Measurements from ENCODE around the gene RHOJ. TPM values are rescaled to one million over a fixed set of nuclear protein-coding genes. Genes with fewer than 3 reads are reported as not detected.
A peak's percentile ranks its signal among the peaks of the same experiment; 100 is the strongest.

The RHOJ gene
- total RNA-seq (2016; rRNA removed; fragmentation: Illumina TruSeq; extraction: Trizol) (0.22 and 0.49 TPM in 2 replicates), polyA plus RNA-seq (2011; rRNA removed) (1.3 and 1.4 TPM in 2 replicates), polyA minus RNA-seq (2011; rRNA and poly(A)+ RNA removed; ENCODE audit: low replicate concordance) (3.5 TPM in 1 of 2 replicates, not detected in the other), Bru-seq, nascent RNA (percentile 41 among the genes with signal in this experiment), BruChase-seq, experiment 1, labeled RNA remaining after a 6-hour chase (percentile 43 among the genes with signal in this experiment), BruChase-seq, experiment 2, labeled RNA remaining after a 2-hour chase (percentile 42 among the genes with signal in this experiment)
- total RNA-seq (2016; cell fraction: cytosol; rRNA removed; fragmentation: Illumina TruSeq; extraction: Trizol; ENCODE audit: low read depth), result not detected in 2 replicates
- 0.22 and 0.43 TPM in 2 replicates for total RNA-seq (2016; cell fraction: insoluble cytoplasmic fraction; rRNA removed; fragmentation: Illumina TruSeq; extraction: Trizol)
- 0.28 and 0.71 TPM in 2 replicates for total RNA-seq (2016; cell fraction: membrane; rRNA removed; fragmentation: Illumina TruSeq; extraction: Trizol)
- 1.0 and 1.2 TPM in 2 replicates for total RNA-seq (2016; cell fraction: nucleus; rRNA removed; fragmentation: Illumina TruSeq; extraction: Trizol)
- 0.99 and 1.4 TPM in 2 replicates for polyA plus RNA-seq (2011; cell fraction: cytosol; rRNA removed)
- 1.9 and 2.4 TPM in 2 replicates for polyA plus RNA-seq (2011; cell fraction: nucleus; rRNA removed)
- 0.11 and 0.33 TPM in 2 replicates for polyA plus RNA-seq (2012)
- 0.18 and 0.65 TPM in 2 replicates for polyA plus RNA-seq (2016; cell fraction: cytosol; fragmentation: Illumina TruSeq; extraction: Trizol; ENCODE audit: low read depth)
- 1.3 and 2.2 TPM in 2 replicates for polyA plus RNA-seq (2016; cell fraction: insoluble cytoplasmic fraction; fragmentation: Illumina TruSeq; extraction: Trizol; ENCODE audit: low read depth)
- 0.80 and 1.1 TPM in 2 replicates for polyA plus RNA-seq (2016; cell fraction: membrane; fragmentation: Illumina TruSeq; extraction: Trizol; ENCODE audit: low read depth)
- polyA plus RNA-seq (2016; cell fraction: nucleus; fragmentation: Illumina TruSeq; extraction: Trizol; ENCODE audit: insufficient read depth, low read depth), result 2.5 and 3.3 TPM in 2 replicates
- polyA minus RNA-seq (2011; cell fraction: cytosol; rRNA and poly(A)+ RNA removed), result 0.40 TPM in 1 of 2 replicates, not detected in the other
- polyA minus RNA-seq (2011; cell fraction: nucleus; rRNA and poly(A)+ RNA removed), result 4.4 and 11.3 TPM in 2 replicates
- long read RNA-seq, experiment 1, result 0 reads
- long read RNA-seq, experiment 2, partial matches to known transcripts, result 0 of 4 reads
- long read RNA-seq, experiment 2, other reads (novel, unspliced or antisense), result 4 of 4 reads

DNA sequence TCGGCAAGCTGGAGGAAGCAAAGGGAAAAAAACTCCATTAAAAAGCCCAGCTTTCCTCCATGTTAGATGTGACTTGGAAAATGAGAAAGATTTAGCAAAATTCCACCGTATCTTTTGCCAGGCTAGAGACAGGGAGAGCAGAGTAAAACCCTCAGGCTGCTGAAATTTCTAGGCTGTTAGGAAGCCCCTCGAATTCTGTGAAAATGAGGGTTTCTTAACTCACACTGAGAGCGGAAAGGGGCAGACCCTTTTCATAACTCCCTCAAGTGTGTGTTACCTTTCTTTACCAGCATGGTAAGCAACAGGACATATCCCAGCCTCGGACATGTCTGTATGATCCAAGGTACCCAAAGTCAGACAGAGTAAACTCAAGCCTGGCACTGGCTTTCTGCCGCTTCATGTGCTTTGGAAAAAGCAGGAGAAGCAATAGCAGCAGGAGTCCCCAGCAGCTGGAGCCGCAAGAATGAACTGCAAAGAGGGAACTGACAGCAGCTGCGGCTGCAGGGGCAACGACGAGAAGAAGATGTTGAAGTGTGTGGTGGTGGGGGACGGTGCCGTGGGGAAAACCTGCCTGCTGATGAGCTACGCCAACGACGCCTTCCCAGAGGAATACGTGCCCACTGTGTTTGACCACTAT lies at the start of gene RHOJ:
Gene RHOJ, plus strand, starts transcription at position 37 of the 637 bp plus-strand sequence. Its CDS starts 427 bp downstream, at position 464.
- Histone ChIP-seq H3K9me3 (ENCODE audit: low read length) (no peaks in the 10 kb centered on the region), H3K27me3 (ENCODE audit: control insufficient read depth in 1 of 2, insufficient read depth in 2 of 2, low read length in 2 of 2) (no peaks in the 10 kb centered on the region; a peak in 1 of 5 replicates), H3K27ac (ENCODE audit: extremely low read length, insufficient read depth, low read length) (peak within 1 kb of the TSS; percentile 6), H3K4me2 (ENCODE audit: low read depth, low read length) (peak within 1 kb of the TSS; percentile 71), H3K79me2 (ENCODE audit: insufficient read depth, low read length) (no peaks in the 10 kb centered on the region), H3K4me3 (replicated peaks in 1 of 3; ENCODE audit: insufficient read depth in 1 of 3, low read depth in 2 of 3, low read length in 3 of 3) (peak within 1 kb of the TSS; percentile 36 to 51 (median 46); a peak in 5 of 6 replicates), H2AFZ (ENCODE audit: low read length) (peak within 1 kb of the TSS; percentile 93), H3K36me3 (replicated peaks in 1 of 2; ENCODE audit: control insufficient read depth in 1 of 2, insufficient read depth in 2 of 2, low read length in 2 of 2) (no peaks in the 10 kb centered on the region), H3K9ac (ENCODE audit: insufficient read depth, low read depth, low read length) (peak within 1 kb of the TSS; percentile 43), H4K20me1 (ENCODE audit: insufficient read depth, low read length) (no peaks in the 10 kb centered on the region), H3K4me1 (ENCODE audit: insufficient read depth, low read length) (peaks cover 18% of the 10 kb centered on the region)
- ChIA-PET CTCF (ENCODE audit: low intra/inter-chr PET ratio, low total read pairs) (no interaction called here), POLR2A (no interaction called here)
- ATAC-seq, result peak; percentile 50
- no peak for DNase-seq (ENCODE audit: low spot score)
- BruUV-seq (replicated peaks), result TSS peak; percentile 92
- 71% methylated on average over 16 of the region's 16 CpGs for WGBS (ENCODE audit: low lambda C conversion rate)
- in situ Hi-C loops (cut with HindIII; ENCODE audit: extremely low pct_ligation_motif_present, low pct_unique_long_range_greater_than_20kb), result no loop called here
- FAIRE-seq, result no peak
- intact Hi-C loops (cut with micrococcal nuclease; ENCODE audit: unreplicated experiment), result no loop called here
- TF ChIP-seq MED1 (CRISPR knock-in tag; IDR thresholded peaks at IDR 0.05), result 0 out of 2 replicates have a peak, but pooled peaks have one; percentile 7
- TF ChIP-seq ZNF563 (CRISPR knock-in tag; IDR thresholded peaks at IDR 0.05), result no peak
- no peak for TF ChIP-seq ZNF10 (CRISPR knock-in tag; IDR thresholded peaks at IDR 0.05; ENCODE audit: borderline replicate concordance, low read depth)
- TF ChIP-seq SIX1 (CRISPR knock-in tag; IDR thresholded peaks at IDR 0.05; ENCODE audit: borderline replicate concordance), result no peak
- no peak for TF ChIP-seq KAT8 (CRISPR knock-in tag; IDR thresholded peaks at IDR 0.05)
- TF ChIP-seq, protein P1, sequence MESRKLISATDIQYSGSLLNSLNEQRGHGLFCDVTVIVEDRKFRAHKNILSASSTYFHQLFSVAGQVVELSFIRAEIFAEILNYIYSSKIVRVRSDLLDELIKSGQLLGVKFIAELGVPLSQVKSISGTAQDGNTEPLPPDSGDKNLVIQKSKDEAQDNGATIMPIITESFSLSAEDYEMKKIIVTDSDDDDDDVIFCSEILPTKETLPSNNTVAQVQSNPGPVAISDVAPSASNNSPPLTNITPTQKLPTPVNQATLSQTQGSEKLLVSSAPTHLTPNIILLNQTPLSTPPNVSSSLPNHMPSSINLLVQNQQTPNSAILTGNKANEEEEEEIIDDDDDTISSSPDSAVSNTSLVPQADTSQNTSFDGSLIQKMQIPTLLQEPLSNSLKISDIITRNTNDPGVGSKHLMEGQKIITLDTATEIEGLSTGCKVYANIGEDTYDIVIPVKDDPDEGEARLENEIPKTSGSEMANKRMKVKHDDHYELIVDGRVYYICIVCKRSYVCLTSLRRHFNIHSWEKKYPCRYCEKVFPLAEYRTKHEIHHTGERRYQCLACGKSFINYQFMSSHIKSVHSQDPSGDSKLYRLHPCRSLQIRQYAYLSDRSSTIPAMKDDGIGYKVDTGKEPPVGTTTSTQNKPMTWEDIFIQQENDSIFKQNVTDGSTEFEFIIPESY (CRISPR knock-in tag; IDR thresholded peaks at IDR 0.05), result no peak
- 0 out of 2 replicates have a peak, but pooled peaks have one; percentile 1 for TF ChIP-seq GABPB1 (CRISPR knock-in tag; IDR thresholded peaks at IDR 0.05)
- TF ChIP-seq, protein P2, sequence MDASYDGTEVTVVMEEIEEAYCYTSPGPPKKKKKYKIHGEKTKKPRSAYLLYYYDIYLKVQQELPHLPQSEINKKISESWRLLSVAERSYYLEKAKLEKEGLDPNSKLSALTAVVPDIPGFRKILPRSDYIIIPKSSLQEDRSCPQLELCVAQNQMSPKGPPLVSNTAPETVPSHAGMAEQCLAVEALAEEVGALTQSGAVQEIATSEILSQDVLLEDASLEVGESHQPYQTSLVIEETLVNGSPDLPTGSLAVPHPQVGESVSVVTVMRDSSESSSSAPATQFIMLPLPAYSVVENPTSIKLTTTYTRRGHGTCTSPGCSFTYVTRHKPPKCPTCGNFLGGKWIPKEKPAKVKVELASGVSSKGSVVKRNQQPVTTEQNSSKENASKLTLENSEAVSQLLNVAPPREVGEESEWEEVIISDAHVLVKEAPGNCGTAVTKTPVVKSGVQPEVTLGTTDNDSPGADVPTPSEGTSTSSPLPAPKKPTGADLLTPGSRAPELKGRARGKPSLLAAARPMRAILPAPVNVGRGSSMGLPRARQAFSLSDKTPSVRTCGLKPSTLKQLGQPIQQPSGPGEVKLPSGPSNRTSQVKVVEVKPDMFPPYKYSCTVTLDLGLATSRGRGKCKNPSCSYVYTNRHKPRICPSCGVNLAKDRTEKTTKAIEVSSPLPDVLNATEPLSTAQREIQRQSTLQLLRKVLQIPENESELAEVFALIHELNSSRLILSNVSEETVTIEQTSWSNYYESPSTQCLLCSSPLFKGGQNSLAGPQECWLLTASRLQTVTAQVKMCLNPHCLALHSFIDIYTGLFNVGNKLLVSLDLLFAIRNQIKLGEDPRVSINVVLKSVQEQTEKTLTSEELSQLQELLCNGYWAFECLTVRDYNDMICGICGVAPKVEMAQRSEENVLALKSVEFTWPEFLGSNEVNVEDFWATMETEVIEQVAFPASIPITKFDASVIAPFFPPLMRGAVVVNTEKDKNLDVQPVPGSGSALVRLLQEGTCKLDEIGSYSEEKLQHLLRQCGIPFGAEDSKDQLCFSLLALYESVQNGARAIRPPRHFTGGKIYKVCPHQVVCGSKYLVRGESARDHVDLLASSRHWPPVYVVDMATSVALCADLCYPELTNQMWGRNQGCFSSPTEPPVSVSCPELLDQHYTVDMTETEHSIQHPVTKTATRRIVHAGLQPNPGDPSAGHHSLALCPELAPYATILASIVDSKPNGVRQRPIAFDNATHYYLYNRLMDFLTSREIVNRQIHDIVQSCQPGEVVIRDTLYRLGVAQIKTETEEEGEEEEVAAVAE (CRISPR knock-in tag; IDR thresholded peaks at IDR 0.05; ENCODE audit: borderline replicate concordance), result 0 out of 2 replicates have a peak, but pooled peaks have one; percentile 1
- 0 out of 2 replicates have a peak, but pooled peaks have one; percentile 43 for TF ChIP-seq ZBTB38 (CRISPR knock-in tag; IDR thresholded peaks at IDR 0.05)
- no peak for TF ChIP-seq JUNB (CRISPR knock-in tag; IDR thresholded peaks at IDR 0.05; ENCODE audit: borderline replicate concordance)
